Activated T-helper 9 cell treated with anti-CD3 and anti-CD28 coated beads, Interleukin-2, amount 50 U/mL, for 16 hours (primary cell): ENCODE measurements around the gene ITGB3.

Experiments used
- DNase-seq: peaks from one replicate; pipeline ENCODE4 v3.0.0-alpha.2; 2020; ENCODE audit warnings: low read depth

Gene ITGB3

GRCh38 chr17:47276444-47276843, 22.8 kb downstream of the ITGB3 start:
- no peak for DNase-seq

GRCh38 chr17:47276868-47277267, 23.2 kb downstream of the ITGB3 start:
- no peak for DNase-seq

GRCh38 chr17:47277921-47278320, 24.3 kb downstream of the ITGB3 start:
- no peak for DNase-seq

GRCh38 chr17:47278561-47278960, 24.9 kb downstream of the ITGB3 start:
- DNase-seq = no peak

DNA sequence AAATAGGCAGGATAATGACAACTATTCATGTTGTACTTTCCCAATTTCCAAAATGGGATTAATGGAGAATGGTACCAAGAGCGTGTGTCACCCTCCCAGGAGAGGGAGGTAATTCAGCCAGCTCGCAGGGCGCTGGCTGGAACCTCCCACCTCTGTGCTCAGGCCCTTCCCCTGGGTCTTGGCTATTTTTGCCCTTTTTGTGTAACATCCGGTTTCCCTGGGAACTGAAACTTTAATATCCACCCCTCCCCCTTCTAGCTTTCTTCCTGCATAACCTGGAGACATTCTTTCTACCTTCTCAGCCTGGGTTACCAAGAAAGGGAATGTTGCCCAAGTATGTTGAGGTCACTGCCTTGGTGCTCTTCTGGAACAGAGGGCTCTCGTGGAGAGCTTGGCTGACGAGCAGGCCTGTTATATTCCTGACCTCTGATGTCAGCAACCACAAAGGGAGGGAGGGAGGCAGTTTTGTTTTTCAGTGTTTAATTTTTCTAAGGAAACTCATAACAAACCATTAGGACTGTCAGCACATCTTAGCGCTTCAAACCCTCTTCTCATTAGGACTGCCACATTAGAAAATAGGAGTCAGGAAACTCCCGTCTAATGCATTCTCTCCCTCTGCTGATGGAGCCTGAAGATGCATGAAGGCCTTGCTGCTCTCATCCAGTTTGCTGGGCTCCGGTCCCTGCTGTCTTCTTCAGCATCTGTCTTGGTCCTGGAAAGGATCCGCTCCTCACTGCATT, 25.6 kb downstream of the ITGB3 start:
- DNase-seq = no peak

DNA sequence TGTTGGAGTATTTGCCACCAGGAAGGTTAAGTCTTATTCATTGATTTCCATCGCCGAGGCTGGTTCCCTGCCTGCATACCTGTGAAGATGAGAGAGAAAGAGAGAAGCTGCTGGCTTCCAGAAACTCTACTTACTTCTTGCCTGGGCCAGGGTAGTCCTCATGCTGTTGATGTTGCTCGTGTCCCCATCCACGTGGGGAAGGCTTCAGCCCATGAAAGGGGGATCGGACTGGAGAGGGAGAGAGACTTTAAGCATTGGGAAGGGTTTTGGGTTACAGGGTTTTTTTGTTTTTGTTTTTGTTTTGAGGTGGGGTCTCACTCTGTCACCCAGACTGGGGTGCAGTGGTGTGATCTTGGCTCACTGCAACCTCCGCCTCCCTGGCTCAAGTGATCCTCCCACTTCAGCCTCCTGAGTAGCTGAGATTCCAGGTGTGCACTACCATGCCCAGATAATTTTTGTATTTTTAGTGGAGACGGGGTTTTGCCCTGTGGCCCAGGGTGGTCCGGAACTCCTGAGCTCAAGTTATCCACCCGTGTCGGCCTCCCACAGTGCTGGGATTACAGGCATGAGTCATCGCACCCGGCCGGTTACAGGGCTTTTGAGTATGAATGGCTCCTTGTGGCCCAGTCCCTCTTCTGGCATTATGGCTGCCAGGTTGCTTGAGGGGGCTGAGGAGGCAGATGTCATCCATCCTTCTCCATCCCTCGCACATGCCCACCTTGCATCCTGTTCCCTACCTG, 26.6 kb downstream of the ITGB3 start:
- DNase-seq = no peak

DNA sequence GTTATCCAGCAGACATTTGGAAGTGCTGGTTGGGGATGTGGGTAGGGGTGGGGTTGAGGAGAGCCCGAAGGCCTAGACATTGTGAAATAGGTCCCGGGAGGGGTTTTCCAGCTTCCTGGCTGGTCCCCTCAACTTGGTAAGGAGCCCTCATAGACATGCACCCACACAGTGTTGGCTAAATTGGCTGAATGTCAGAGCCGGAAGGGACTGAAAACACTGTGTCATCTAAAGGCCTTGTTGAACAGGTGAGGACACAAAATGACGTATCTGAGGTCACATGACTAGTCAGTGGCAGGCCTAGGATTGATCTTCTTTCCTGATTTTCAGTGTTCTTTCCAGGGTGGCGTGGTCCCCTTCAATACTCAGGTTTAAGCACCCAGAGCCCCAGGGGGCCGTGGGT, 27.6 kb downstream of the ITGB3 start:
- DNase-seq = no peak

DNA sequence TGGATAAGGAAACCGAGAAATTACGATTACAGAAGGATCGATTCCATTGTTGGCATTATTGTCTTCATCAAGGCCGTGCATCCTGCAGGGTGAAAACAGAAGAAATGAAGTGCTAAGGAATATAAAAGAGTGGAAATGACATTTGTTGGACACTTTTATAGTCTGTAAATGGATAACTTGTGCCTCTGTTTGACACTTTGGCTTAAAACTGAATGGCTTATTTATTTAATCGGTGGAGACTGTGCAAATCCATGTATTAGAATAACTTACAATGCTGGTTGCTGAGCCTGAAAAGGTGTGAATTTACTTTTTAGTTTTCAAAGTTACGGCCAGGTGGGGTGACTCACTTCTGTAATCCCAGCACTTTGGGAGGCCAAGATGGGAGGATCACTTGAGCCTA, 31.4 kb downstream of the ITGB3 start:
- DNase-seq = no peak

DNA sequence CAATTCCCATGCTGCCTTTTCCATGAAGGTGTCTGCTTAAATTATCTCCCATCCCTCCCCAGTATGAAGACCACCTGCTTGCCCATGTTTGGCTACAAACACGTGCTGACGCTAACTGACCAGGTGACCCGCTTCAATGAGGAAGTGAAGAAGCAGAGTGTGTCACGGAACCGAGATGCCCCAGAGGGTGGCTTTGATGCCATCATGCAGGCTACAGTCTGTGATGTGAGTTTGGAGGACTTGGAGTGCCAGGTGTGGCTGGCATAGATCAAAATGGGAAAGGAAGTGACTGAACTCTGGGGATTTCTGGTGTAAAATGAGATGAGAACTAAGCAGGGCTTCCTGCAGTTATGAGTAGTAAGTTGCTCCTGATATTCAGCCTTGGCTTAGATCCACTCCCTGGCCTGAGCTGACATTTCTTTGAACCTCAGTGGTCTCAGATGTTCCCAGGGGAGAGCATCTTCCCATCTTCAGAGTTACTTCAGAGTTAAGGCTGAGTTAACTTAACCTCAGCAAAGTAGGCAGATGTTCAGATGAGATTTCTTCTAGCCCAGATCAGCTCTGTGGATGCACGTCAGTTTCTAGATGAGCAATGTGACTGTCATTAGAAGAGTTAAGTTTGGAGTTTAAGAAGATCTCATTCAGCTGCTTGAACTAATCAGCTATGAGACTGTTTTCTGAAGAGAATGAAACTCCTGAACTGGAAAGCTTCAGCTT, 32.7 kb downstream of the ITGB3 start:
- no peak for DNase-seq

DNA sequence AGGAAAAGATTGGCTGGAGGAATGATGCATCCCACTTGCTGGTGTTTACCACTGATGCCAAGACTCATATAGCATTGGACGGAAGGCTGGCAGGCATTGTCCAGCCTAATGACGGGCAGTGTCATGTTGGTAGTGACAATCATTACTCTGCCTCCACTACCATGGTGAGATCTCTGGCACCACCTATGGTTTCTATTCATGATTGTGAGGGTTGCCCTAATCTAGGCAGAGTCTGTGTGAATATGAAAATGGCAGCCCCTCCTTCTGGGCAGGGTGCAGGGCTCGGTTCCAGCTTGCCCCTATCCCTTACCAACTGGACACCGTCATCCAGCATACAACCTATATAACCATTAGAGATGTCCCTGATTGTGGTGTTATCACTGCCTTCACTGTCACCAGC, 33.4 kb downstream of the ITGB3 start:
- no peak for DNase-seq

GRCh38 chr17:47287639-47288038, 34.0 kb downstream of the ITGB3 start:
- no peak for DNase-seq

DNA sequence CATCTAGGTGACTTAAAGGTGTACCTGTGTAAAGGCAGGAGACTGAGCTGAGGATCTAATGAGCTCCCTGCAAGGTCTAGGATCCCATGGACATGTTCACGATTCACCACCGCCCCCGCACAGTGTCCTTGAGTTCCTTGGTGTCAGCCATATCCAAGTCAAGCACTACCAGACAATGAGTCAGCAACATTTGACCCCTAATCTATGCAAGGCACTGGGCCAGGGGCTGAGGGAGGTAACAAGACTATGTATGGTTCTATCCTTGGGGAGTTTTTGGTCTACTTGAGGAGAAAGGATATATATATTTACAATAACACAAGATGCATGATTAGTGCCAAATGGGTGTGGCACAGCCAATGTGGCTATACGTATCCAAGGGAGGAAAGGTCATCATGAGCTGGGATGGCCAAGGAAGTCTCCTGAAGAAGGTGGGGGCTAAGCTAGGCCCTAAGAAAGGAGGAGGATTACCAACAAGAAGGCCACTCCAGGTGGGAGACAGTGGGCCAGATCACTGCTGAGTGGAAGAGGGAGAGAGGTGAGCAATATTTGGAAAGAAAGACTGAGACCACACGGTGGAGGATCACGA, 35.0 kb downstream of the ITGB3 start:
- no peak for DNase-seq

DNA sequence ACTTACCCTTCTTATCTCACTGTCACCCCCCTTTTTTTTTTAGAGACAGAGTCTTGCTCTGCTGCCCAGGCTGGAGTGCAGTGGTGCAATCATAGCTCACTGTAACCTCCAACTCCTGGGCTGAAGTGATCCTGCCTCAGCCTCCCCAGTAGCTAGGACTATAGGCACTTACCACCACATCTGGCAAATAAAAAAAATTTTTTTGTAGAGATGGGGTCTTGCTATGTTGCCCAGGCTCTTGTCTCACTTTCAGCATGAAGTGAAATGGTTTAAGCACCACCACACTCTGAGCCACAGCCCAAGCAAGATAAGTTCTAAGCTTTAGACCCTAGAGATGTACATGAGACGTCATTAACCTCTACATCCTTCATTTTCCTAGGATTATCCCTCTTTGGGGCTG, 35.7 kb downstream of the ITGB3 start:
- no peak for DNase-seq

- no peak for DNase-seq
These were observed 37.2 kb downstream of the ITGB3 start for GRCh38 chr17:47290870-47291241.

DNA sequence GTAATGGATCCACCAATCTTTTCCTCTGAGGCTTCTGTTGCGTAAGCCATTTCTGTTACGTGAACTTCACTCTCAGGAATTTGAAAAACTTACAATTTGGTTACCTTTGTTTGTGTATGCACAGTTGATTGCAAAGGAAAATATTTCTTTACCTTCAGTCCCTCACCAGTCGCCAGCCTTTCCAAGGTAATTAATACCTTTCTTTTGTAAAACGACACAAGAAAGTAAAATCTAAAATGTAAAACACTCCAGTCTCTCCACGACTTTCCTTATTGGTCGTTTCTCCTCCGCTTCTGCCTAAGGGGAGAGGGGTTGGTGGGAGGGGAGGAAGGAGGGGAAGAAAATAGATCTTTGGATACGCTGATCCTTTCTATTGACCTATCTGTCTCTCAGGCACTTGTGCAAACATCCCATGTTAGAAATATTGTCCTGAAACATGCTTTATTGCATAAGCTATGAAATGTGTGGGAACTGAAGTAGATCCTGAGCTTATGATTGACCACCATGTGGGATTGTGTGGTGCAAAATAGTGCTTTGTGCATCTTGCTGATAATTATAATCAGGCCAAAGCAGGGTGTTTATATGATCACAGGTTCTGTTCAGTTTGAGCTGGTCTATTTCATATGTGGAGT, 37.7 kb downstream of the ITGB3 start:
- no peak for DNase-seq

- DNase-seq = no peak
These were observed 38.6 kb downstream of the ITGB3 start for GRCh38 chr17:47292206-47292605.

- DNase-seq = no peak
These were observed 41.6 kb downstream of the ITGB3 start for GRCh38 chr17:47295037-47295873.

GRCh38 chr17:47295874-47296255, 42.2 kb downstream of the ITGB3 start:
- no peak for DNase-seq

- DNase-seq = no peak
These were observed 44.2 kb downstream of the ITGB3 start for GRCh38 chr17:47297661-47298400.

GRCh38 chr17:47298712-47299111, 45.1 kb downstream of the ITGB3 start:
- no peak for DNase-seq
